HepG2 (cell line): ENCODE results near the gene MAPK11.

Experiments
- AFF4 ChIP-seq: sonication (generic); formaldehyde crosslinking; IDR thresholded peaks from 2 replicates; pipeline ENCODE4 v1.4.0; 2020; ENCODE audit warnings: missing genetic modification reagents
- ATF6 ChIP-seq: sonication (generic); formaldehyde crosslinking; conservative IDR thresholded peaks from 2 replicates; pipeline ENCODE4 v1.4.0; 2020; ENCODE audit warnings: missing genetic modification reagents
- ATF7-NPFF ChIP-seq: sonication (generic); formaldehyde crosslinking; IDR thresholded peaks from 2 replicates; pipeline ENCODE4 v1.8.1; 2023; ENCODE audit warnings: mild to moderate bottlenecking, low read depth, missing genetic modification reagents, moderate library complexity
- CTCF ChIP-seq: sonication (generic); formaldehyde crosslinking; IDR thresholded peaks from 2 replicates; pipeline ENCODE4 v1.5.0; 2020; ENCODE audit warnings: mild to moderate bottlenecking, missing genetic modification reagents, moderate library complexity
- FOXK2 ChIP-seq: fragments of 450-650 bp; IDR thresholded peaks from 2 replicates; pipeline ENCODE4 v1.6.1; 2016
- GTF2F1 ChIP-seq: fragments of 150-350 bp; IDR thresholded peaks from 2 replicates; pipeline ENCODE4 v1.6.1; 2014; ENCODE audit warnings: low read length
- MED1 ChIP-seq: sonication (generic); formaldehyde crosslinking; IDR thresholded peaks from 2 replicates; pipeline ENCODE4 v1.4.0; 2020; ENCODE audit warnings: missing genetic modification reagents
- MTA3 ChIP-seq: sonication (generic); formaldehyde crosslinking; IDR thresholded peaks from 2 replicates; pipeline ENCODE4 v1.4.0; 2020; ENCODE audit warnings: missing genetic modification reagents
- NCOA1 ChIP-seq: sonication (generic); formaldehyde crosslinking; IDR thresholded peaks from 2 replicates; pipeline ENCODE4 v1.9.0; 2021; ENCODE audit warnings: missing genetic modification reagents
- POLR2A ChIP-seq, 2 experiments: IDR thresholded peaks; 2 replicates each; pipeline ENCODE4 v1.6.1; 2011; ENCODE audit warnings: low read depth in 2 of 2, low read length in 2 of 2, mild to moderate bottlenecking in 1 of 2, moderate library complexity in 1 of 2; ENCODE audit not compliant: insufficient read depth in 1 of 2
- ZBTB1 ChIP-seq: sonication (generic); formaldehyde crosslinking; IDR thresholded peaks from 2 replicates; pipeline ENCODE4 v1.4.0; 2020; ENCODE audit warnings: missing genetic modification reagents, borderline replicate concordance
- ZNF446 ChIP-seq: sonication (generic); formaldehyde crosslinking; IDR thresholded peaks from 2 replicates; pipeline ENCODE4 v1.5.0; 2020; ENCODE audit warnings: mild to moderate bottlenecking, missing genetic modification reagents
- TF ChIP-seq, protein P1 (sequence below): sonication (generic); formaldehyde crosslinking; IDR thresholded peaks from 2 replicates; pipeline ENCODE4 v1.4.0; 2020; ENCODE audit warnings: low read depth, mild to moderate bottlenecking, missing genetic modification reagents

- TF ChIP-seq, protein P1, sequence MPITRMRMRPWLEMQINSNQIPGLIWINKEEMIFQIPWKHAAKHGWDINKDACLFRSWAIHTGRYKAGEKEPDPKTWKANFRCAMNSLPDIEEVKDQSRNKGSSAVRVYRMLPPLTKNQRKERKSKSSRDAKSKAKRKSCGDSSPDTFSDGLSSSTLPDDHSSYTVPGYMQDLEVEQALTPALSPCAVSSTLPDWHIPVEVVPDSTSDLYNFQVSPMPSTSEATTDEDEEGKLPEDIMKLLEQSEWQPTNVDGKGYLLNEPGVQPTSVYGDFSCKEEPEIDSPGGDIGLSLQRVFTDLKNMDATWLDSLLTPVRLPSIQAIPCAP: no peak
- TF ChIP-seq AFF4 (no peak), GTF2F1 (no peak), ZBTB1 (CRISPR knock-in tag) (no peak), ATF7-NPFF (no peak), NCOA1 (CRISPR knock-in tag) (no peak), MTA3 (CRISPR knock-in tag) (no peak), ATF6 (no peak), POLR2A (IDR thresholded peaks at IDR 0.05; ENCODE audit: insufficient read depth in 1 of 2, low read depth in 2 of 2, low read length in 2 of 2) (no peak), CTCF (CRISPR knock-in tag) (no peak), FOXK2 (no peak), MED1 (no peak), ZNF446 (no peak)
These were observed 31.9 kb upstream of the MAPK11 start for GRCh38 chr22:50302041-50302541.
